CMK (cell line): Measurements from ENCODE around the gene SFRP5.

Experiments used
- DNase-seq: peaks from one replicate; pipeline ENCODE4 v3.0.0-alpha.2; 2010; ENCODE audit warnings: low read depth

SFRP5 gene

DNA sequence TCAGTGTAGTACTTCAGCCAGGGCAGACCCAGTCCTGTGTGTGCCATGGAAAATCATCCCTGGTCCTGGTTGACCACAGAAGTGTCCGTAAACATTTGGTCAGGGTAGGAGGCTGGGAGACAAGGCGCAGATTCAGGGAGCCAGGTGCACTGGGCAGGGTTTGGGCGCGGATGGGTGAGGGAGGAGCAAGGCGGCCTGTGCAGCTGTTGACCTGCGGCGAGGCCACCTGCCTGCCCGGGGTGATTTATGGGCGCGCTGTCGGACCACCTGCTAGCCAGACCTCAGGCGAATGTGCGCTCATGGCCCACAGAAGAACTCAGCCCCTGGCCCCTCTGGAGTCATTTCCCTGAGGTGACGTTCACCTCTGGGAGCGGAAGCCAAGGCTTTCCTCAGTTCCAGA lies 6.6 kb downstream of the SFRP5 start:
- DNase-seq: no peak

DNA sequence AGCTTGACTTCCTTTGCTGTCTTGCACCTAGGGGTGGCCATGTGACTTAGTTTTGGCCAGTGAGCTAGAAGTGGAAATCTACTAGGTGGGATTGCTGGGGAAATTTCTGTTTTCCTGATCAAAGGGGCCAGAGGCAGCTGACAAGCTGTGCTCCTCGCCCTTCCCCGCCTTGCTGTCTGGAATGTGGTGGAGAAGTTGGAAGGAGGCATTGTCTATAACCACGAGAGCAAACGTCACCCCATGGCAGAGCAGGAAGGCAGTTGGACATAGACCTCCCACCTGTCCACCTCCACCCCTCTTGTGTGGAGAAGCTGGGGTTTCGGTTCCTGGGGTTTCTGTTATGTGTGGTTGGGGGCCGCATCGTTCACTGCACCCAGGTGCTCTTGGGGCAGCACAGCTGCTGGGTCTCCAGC lies 7.3 kb downstream of the SFRP5 start:
- no peak for DNase-seq

DNA sequence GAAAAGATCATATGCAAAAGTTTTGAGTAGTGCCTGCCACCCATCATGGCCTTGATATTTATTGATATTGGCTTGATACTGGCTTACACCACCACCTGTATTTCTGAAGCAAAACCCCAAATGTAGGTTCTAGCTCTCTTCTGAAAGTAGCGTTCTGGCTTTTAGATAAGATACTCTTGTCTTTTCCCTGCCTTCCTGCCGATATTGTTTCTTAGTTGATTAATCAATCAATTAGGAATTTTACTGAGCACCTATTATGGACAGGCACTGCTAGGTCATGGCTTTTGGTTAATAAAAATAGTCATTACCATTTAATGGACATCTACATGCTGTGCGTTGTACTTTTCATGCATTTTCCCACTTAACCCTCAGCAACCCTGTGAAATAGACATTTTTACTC lies 7.9 kb downstream of the SFRP5 start:
- no peak for DNase-seq

DNA sequence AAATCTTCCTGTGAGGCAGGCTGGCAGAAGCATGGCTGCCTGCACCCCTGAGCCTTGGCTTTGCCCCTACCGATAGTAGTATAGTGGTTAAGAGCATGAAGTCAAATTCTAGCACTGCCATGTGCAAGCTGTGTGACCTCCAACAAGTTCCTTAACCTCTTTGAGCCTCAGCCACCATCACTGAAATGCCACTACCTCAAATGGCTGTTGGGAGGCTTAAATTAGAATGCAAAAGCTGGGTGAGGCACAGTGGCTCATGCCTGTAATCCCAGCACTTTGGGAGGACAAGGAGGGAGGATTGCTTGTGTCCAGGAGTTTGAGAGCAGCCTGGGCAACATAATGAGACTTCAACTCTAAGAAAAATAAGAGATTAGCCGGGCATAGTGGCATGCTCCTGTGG lies 8.4 kb downstream of the SFRP5 start:
- no peak for DNase-seq

DNA sequence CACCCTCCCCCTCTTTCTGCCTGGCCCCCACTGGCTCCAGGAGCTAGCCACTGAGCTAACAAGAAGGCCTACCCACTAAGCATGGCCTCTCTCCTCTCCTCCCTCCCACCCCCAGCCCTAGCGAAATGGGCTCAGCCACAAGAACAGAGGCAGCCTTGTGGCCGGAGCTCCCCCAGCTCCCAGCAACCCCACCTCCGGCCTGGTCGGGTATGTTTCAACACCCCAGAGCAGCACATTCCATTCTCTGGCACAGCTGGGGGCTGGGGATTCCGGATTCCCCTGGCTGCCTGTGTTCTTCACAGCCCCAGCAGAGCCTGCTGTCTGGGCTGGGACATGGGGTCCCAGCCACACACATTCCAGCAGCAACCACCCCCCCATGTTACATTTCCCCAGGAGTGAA lies 9.0 kb downstream of the SFRP5 start:
- no peak for DNase-seq

DNA sequence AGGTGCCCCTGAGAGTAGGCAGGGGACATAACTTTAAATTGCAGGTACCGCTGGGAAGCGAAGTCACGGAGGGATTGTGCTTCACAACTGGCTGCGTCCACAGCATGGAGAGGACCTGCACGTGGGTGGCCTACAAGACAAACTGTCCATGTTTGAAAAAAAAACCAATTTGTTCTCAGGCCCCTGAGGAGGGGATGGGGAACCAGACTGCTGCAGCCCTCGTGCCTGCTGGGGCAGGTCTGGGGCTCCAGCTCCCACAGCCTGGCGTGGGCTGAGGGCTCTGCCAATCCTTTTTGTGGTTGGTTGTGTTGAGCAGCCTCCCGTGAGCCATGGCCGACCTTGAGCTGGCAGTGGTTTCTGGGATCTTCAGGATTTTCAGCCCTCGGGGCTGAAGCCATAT lies 9.7 kb downstream of the SFRP5 start:
- DNase-seq: no peak

DNA sequence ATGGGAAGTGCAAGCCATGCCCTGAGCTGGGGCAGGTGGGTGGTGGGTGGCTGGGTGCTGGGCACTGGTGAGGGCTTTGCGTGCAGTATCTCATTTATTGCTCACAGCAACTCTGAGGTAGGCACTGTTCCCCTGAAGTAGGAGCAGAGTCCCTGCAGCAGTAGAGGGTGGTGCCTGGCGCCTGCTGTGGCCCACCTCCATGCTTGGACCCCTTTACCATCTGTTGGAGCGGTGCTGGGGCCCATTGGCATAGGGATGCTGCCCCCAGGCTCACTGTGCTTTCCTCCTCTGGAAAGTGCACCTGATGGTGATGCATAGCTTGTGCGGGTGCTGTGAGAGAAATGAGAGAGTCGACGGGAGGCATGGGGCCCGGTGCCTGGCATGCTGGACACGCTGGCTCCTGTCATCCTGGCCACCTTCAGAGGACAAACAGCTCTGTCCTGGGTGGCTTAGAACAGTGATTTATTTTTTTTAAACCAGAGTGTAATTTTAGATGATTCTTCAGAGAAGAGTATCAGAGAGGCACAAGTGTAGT lies 10.4 kb downstream of the SFRP5 start:
- no peak for DNase-seq

DNA sequence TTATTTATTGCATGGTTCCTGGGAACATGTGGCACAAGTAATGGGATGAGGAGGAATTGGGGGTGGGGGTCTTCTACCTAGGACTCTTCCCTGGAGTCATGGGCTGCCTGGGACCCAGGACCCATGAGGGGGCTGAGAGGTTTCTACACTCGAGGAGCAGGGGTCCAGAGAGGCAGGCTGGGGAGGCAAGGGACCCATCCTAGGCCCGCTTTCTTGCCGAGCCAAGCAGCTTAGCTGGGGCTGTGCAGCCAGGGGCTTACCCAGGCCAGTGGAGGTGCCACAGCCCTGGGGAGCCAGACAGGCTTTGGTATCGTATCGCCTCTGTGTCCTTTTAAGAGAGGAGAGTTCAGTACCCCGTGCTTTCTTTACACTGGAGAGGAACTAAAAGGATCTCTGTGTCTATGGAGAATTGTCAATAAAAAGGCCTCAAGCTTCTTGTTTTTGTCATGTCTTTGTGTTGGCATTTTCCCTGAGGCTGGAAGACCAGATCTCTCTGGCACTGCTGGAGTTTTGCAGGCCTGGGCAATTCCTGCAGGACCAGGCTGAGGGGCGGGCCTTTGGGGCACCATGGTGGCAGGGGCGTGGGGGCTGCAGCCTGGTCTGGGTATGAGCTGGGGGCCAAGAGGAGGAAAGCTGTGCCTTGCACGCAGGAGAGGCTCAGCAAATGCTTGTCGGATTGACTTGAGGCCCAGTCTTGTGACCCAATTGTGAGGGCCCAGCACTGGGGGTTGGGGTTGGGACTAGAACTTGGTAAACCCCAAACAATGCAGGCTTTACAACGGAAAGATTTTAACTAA lies 11.1 kb downstream of the SFRP5 start:
- DNase-seq: no peak

DNA sequence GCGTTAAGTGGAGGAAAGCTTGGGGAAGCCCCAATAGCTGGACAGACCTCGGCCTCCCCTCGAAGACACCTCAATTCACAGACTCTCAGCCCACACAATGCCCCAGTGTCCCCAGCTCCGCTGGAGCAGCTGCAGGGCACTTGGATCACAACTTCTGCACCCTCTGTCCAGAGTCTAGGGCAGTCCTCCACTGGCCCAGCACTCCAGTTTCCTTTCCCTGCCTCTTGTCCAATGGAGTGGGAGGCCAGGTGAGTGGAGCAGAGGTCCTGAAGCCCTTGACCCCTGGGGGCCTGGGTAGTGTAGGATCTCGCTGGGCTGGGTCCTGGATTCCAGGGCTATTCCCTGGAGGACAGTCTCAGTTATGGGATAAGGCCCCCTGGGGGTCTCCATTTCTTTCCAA lies 11.9 kb downstream of the SFRP5 start:
- no peak for DNase-seq

DNA sequence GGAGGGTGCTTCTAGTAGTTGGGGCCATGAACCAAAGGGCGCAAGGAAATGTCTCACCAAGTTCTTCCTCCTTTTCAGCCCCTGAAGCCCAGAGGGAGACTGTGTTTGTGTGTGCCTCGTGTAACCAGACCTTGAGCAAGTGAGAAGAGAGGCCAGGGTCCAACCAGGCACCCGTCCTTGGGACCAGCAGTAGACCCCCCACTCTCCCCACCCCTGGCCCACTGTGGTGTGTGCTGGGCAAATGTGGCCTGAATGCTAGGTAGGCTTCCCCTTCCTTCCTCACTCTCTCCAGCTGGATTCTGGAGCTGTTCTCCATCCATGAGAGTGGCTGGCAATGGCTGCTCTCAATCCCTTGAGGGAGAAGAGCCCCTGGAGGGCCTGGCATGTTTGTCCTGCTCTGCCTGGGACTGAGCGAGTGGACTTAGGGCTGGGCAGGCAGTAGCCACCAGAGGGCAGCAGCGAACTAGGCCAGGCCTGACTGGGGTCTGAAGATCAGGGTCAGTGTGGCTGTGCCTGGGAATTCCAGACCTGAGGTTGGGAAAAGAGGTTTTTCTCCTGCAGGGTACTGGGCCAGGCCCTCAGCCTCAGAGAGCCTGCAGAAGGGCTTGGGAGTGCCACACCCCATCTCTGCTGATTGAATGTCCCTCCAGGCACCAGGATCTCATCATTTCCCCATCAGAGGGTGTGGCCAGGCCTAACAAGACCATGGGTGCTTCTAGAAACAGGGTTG lies 12.5 kb downstream of the SFRP5 start:
- DNase-seq: peak; percentile 59

DNA sequence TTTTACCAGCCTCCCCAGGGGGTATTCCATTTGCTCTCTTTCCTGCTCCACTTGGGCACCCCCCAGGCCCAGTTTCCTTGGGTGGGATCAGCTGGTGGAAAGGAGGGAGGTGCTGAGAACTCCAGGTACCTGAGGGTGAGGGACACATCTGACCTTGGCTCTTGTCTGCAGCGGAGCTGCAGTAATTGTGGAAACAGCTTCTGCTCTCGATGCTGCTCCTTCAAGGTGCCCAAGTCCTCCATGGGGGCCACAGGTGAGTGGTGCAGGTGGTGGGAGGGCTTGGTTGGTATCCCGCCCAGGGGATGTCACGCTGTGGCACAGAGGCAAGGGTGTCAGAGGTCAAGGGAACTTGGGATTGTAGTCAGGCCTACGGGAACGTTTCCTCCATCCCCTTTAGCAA lies 14.3 kb downstream of the SFRP5 start:
- DNase-seq: no peak

DNA sequence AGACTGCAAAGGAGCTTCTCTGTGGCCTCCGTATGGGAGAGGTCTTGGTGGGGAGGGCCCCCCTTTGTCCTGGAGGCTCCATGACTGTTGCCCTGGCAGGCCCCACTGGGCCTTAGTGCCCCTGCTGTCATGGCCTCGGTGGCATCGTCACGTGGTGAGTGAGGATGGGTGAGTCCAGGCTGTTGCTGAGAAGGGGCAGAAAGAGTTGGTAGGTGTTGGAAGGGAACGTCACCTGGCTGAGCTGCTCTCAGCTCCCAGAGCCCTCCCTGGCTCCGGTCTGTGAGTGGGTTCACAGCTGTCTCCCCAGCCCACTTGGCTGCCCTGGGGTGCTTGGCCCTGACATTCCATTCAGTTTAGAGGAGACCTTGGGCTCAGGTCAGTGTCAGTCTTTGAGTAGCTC lies 16.1 kb downstream of the SFRP5 start:
- no peak for DNase-seq

DNA sequence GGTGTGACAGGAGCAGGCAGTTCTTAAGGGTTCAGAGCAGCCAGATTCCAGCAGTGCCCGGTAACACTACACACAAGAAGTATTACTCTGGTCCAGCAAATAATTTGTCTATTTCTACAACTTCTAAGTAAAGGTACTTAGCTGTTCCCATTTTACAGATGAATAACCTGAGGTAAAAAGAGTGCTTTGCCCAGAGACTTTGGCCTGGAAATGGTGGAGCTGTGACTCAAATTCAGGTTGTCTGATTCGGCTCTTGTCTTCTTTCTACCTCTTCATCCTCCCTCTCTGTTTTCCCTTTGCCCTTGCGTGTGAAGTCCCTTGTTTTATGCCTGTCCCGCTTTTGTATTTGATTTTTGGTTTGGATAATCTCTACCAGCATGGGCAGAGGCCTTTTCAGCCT lies 17.1 kb downstream of the SFRP5 start:
- no peak for DNase-seq

DNA sequence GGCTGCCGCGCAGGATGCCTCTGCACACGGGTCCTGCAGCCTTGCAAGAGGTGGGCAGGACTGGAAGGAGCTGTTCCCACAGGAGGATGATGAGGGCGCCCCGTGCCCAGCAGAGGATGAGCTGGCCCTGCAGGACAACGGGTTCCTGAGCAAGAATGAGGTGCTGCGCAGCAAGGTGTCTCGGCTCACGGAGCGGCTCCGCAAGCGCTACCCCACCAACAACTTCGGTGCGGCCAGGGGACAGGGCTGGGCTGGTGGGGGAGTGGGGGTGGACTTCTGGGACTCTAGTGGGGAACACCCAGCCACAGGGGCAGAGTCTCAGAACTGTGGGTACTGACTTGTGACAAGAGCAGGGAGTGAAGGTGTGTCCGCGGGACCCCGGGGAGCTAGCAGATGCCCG lies 18.8 kb downstream of the SFRP5 start:
- DNase-seq: no peak

DNA sequence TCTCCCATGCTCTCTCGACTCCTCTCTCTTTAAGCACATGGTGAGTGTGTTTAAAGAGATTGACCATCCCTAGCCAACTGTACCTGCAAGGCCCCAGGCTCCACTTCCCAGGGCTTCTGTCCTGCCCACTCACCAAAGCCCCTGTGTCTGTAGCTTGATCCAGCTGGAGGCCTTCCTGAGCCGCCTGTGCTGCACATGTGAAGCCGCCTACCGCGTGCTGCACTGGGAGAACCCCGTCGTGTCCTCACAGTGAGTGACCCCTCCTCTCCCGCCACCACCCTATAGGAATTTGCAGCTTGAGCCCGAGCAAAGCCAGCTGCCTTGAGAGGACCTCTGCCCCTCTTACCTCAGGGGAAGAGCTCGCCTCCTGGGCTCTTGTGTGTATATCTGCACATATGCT lies 23.7 kb downstream of the SFRP5 start:
- DNase-seq: no peak

DNA sequence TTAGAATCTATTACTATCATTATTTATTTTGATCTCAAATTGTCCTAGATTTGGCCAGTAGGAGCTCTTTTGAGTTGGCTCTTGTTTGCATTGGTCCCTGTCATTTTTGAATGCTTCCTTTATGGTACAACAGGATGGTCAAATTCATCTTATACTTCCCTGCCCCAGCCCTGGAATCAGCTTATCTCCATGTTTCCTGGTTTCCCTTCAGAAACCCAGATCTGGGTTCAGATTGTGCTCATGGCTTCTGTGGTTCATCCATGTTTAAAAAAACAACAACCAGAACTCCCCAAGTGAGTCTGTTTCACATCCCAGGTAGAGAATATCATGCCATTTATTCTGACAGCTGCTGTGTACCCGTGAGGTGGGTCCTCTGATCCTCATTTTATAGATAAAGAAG lies 24.2 kb downstream of the SFRP5 start:
- no peak for DNase-seq

DNA sequence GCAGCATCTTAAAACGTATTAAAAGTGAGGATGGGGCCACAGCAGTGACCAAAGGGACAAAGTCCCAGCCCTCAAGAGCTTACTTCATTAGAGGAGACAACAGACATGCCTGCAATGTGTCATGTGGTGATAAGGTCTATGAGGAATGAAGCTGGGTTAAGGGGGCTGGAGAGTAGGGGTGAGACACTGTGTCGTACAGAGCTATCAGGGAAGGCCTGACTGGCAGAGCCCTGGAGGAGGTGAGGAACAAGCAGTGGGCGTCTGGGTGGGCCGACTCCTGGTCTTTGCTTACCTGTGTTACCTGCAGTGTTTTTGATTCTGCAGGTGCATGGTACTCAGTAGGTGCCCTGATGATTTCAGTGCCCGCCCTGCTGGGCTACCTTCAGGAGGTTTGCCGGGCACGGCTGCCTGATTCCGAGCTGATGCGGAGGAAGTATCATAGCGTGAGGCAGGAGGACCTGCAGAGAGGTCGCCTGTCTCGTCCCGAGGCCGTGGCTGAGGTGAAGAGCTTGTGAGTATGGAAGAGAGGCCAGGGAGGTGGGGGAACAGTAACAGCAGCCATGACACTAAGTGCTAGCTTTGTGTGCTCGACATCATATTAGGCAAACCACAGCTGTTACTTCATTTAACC lies 27.3 kb downstream of the SFRP5 start:
- DNase-seq: no peak

DNA sequence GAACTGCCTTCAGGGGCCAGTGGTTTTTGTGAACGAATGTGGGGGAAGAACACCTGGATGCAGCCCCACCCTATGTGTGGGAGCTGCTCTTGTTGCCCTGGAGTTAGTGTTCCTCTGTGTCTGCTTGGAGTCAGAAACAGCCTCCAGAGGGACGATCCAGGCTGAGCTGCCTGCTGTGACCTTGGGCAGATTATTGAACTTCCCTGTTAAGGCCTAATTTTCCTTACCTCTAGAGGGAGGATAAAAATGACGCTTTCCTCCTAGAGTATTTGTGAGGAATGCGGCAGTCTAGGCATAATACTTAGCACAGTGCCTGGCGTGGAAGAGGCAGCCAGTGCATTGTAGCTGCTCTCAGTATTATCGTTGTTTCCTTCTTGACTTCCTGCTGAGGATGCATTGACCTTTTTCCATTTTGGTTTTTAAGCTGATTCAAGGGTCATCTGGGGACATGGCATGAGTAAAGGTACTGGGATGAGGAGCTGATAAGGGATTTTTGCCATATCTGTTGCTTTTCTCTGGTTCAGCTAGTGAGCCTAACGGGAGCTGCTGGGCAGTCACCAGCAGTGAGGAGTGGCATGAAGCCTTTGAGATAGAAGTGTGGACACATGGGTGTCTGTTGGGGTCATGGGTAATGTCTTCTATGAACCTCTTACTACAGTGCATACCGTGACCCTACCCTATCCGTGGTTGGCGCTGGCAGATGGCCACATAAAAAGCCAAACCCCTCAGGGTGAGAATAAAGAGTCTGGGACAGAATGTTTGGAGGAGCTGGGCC lies 28.4 kb downstream of the SFRP5 start:
- no peak for DNase-seq

DNA sequence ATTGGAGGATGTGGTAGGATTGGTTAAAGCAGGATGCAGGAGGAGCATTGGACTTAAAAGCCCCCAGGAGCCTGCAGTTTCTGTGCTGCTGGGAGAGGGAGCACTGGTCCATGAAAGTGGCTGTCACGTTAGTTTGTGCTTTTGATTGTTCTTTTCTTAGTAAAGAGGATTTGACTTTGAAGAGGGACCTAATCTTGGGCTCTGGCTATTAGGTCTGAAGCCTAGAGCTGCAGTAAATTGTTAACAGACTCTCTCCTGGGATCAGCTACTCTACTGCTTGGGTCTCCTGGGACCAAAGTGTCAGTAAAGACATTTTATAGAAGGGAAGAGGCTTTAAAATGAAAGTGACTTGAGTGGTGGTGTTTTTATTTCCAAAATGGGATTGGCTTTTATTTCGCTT lies 31.2 kb downstream of the SFRP5 start:
- no peak for DNase-seq

DNA sequence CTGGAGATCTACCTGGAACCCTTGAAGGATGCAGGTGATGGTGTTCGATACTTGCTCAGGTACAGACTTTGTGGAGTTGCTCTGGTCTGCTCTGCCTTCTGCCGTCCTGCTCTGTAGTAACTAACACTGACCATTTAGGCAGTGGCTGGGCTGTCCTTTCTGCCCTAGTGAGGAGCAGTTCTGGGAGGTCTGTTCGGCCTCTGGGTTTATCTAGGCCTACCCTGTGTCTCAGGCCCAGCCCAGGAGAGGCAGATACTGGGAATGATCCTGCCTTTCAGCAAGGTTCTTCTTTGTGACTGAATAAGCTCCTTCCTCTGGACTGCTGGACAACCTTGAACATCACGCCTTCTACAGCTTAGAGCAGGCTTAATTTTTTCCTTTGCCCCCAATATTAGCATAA lies 33.2 kb downstream of the SFRP5 start:
- DNase-seq: no peak

DNA sequence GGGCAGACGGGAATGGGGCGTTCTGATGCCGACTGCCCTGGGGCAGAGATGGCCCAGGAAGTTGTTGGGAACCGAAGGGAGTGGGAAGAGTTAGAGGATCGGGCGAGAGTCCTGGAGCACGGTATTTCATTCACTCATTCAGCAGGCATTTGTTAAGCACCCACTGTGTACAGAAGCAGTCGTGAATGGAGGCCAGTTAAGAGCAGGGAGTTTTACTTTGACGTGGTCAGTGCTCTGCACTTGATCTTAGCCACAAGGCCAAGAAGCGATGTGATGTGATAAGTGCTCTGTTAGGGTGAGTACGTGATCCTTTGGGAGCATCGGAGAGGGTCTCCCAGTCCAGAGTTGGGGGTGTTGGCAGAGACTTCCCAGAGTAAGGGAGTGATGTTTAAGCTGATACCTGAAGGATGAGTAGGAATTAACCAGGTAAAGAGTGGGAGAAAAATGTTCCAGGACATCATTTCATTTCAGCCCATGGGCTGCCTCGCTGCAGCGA lies 34.0 kb downstream of the SFRP5 start:
- no peak for DNase-seq
